HS-5 (cell line): ENCODE data around the gene NEK4.

ENCODE experiments used
- DNase-seq: peaks from one replicate; pipeline ENCODE4 v3.0.0-alpha.2; 2012; ENCODE audit warnings: low read depth

The NEK4 gene

DNA sequence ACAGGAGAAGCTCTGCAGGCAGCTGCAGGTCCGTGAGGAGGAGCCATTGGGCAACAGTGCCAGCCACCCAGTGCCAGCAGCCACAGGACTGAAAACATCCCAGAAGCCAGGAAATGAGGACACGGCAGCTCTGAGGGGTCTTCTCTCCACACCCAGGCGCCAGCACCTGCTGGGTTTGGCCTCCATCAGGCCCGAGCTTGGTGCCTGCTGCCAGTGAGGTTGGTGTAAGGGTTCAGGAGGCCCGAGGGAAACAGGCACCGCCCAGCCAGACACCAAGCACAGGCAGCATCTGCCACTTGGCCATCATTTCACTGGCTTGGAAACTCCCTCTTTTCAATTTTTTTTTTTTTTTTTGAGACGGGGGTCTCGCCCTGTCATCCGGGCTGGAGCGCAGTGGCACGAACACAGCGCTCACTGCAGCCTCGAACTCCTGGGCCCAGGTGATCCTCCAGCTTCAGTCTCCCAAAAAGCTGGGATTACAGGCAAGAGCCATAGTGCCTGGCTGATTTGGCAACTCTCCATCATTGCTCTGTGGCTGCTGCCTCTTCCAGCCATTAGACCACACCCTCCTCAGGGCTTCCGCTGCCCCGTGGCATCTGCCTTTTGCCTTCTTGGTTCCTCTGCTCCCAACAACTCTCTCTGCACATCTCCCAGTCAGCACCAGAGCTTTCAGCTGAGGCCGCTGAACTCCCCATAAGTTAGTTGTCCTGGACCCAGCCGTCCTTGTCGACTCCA is 22.4 kb upstream of the NEK4 start:
- no peak for DNase-seq

DNA sequence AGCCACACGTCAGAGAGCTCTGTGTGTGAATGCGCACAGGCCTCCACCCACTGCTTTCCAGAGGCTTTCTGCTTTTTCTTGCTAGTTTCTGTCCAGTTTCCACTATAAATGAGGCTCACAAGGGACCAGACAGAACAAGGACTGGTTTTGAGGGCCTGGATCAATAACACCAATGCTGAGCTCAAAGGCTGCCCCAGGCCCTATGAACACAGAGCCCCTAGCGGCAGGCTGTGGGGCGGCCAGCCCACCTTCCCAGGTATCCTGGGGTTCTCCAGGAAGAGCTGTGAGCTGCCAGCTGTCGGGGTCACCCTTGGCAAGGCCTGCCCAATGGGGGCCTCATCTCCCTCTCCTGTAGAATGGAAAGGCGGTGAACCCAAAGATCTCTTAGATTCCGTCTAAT is 21.7 kb upstream of the NEK4 start:
- DNase-seq, result no peak

DNA sequence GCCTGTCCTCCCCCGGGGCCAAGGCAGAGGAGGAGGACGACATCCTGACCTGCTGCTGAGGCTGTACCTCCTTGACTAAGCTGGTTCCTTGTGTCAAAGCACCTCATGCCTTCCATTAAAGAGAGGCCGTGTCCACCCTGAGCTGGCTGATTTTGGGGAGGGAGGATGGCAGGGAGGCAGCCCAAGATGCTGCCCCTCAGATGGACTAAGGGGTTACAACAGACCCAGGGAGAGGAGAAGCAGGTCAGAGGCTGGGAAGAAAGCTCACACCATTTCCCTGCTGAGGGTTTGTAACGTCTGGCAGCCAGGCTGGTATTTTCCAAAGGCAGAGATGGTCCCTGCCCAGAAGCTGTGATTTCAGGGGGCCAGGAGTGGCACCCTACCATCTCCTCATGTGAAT is 21.2 kb upstream of the NEK4 start:
- DNase-seq, result no peak

DNA sequence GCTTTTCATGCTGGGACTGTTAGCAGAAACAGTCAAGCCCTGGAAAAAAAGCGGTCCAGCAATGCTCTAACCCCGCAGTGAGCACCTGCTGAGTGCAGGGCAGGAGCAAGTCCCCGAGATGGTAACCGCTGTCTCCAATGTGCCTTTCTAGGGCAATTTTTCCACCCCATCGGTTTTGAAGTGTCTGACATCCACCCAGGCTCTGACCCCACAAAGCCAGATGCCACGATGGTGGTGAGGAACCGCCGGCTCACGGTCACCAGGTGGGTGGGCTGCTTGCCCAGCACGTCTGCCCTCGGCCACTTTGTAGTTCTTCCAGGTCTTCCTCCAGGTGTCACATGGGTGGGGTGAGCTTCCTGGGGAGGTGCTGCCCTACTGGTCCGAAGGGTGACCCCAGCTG is 20.6 kb upstream of the NEK4 start:
- no peak for DNase-seq

DNA sequence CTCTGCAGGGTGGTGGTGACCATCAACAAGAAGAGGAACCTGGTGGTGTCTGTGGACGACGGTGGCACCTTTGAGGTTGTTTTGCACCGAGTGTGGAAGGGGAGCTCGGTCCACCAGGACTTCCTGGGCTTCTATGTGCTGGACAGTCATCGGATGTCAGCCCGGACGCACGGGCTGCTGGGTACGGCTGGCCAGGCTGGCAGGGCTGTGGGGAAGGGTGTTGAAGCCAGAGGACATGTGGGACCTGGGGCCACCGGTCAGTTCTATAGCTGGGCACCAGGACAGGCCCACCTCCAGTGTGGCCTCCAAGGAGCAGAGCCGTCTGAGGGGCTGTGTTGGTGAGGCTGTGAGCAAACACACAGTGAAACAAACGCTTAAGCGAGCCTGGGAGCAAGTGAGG is 20.0 kb upstream of the NEK4 start:
- no peak for DNase-seq

DNA sequence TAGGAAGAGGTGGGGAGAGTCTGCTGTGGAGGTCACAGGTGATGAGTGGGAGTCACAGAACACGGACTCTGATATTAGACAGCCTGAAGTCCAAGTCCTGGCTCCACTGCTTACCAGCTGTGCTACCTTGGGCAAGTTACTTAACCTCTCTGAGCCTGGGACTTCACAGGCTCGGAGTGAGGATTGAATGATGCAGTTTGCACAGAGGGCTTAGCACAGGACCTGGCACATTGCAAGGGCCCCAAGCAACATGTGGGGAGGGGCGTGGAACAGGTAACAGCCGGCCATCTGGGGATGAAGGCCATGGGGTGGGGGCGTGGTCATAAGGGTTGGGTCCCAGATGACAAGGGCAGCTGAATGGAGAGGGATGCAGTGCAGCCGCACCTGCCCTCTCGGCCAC is 19.6 kb upstream of the NEK4 start:
- no peak for DNase-seq

DNA sequence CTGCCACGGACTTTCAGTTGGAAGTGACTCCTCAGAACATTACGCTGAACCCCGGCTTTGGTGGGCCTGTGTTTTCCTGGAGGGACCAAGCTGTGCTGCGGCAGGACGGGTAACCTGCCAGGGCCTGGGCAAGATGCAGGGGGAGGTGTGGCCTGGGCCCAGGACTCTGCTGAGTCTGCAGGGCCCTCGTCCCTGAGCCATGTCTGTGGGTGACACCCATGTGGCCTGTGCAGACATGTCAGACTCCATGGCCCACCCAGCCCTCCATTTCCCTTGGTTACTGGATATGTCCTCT is 19.0 kb upstream of the NEK4 start:
- DNase-seq, result no peak

DNA sequence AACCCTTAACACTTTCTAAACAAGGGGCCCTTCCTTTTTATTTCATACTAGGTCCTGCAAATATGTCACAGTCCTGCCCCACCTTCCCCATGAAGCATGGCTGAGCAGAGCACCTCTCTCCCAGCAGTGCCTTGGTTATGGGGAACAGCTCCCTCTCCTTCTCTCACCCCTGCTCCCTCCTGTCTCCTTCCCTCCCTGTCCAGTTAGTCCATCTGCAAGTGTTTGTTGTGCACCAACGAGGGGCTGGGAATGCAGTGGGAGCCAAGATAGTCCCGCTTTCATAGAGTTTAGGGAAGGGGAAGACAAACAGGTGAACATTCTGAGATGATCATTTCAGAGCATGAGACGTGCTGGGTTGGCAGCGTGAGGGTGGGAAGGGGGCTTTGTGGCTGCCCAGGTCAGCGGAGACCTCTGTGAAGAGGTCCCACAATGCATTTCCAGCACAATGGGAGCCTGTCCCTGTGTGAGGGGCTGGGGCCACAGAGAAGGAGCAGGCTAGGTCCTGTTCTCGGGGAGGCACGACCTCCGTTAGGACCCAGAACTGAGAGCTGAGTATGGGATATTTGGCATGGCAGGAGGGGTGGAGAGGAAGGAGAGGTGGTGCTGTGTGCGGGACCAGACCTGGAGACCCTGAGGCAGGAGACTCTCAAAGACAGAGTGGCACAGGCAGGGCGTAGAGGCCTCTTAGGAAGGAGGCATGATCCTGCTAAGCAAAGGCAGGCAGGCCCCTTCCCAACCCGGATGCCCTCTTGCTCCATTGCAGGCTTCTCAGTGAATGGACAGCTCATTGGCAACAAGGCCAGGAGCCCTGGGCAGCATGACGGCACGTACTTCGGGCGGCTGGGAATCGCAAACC is 18.4 kb upstream of the NEK4 start:
- DNase-seq, result no peak

DNA sequence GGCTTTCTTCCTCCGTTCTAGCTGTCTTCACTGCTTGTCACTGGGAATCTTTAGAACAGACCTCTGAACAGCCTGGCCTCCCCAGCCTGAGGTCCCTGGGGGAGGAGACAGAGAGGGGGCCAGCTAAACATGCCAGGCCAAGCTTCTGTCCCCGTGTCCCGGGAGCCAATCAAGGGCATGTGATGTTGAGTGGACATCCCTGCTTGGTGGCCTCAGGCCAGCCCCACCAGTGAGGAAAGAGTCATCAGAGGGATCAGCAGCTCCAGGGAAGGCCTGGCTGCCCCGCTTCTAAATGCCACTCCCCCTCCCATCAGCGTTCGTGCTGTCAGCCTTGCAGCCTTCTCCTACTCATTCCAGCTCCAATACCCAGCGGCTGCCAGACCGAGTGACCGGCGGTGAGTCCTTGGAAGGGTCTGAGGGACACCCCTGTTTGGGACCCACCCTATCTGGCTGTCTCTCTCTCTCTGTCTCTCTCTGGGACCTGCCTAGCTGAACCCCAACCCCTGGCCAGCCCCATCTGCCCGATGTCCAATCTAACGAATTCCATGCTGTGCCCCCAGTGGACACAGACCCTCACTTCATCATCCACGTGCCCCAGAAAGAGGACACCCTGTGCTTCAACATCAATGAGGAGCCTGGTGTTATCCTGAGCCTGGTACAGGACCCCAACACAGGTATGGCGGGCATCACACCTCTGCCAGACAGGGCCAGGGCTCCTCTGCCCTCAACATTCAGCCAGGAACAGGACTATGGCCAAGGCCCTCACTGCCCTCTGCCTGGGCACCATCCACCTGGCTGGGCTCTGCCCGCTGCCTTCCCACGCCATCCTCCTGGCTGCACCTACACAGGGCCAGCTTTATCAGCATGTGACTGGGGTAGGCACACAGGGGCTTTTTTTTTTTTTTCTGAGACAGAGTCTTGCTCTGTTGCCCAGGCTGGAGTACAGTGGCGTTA is 17.2 kb upstream of the NEK4 start:
- no peak for DNase-seq

DNA sequence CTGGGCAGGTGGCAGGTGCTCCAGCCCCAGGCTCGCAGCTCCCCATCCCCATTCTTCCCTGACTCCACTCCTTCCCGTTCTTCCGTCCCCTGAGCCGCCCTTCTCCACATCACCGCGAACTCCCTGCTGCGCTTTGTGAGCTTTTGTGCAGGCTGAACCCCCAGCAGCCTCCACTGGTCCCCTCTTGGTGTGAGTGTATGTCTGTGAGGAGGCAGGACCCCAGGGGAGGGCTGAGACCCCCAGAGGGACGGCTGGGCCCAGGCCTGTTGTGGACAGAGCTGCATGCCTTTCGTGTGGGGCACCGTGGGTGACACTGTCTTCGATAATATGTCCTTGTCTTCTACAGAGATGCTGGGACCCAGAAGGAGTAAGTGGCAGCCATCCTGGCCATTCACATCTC is 16.5 kb upstream of the NEK4 start:
- no peak for DNase-seq

DNA sequence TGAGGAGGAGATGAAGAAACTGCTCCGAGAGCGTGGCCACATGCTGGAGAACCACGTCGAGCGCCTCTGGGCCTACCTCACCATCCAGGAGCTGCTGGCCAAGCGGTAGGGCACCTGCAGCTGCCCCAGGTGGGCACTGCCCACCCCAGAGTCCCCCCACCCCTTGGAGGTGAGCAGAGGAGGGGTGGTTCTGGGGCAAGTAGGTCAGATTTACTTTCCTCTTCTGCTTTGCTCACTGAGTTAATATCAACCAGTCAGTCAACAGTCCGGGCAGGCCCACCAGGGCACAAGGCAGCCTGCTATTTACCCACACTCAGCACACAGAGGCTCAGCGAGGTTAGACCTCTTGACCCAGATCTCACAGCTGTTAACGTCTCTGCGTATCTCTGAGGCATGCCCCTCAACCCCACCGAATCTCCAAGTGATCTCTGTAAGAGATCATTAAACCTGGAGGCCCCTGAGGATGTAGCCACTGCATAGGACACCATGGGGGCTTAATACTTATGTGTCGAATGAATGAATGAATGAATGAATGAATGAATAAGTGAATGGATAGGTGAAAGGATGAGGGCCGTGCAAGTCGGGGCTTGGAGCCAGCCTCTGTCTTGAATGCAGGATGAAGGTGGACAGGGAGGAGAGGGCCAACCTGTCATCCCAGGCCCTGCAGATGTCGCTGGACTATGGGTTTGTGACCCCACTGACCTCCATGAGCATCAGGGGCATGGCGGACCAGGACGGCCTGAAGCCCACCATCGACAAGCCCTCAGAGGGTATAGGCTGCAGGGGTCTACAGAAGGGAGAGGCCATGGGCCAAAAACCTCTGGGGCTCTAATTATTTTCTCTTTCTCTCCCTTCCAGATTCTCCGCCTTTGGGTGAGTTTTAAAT is 15.8 kb upstream of the NEK4 start:
- no peak for DNase-seq

DNA sequence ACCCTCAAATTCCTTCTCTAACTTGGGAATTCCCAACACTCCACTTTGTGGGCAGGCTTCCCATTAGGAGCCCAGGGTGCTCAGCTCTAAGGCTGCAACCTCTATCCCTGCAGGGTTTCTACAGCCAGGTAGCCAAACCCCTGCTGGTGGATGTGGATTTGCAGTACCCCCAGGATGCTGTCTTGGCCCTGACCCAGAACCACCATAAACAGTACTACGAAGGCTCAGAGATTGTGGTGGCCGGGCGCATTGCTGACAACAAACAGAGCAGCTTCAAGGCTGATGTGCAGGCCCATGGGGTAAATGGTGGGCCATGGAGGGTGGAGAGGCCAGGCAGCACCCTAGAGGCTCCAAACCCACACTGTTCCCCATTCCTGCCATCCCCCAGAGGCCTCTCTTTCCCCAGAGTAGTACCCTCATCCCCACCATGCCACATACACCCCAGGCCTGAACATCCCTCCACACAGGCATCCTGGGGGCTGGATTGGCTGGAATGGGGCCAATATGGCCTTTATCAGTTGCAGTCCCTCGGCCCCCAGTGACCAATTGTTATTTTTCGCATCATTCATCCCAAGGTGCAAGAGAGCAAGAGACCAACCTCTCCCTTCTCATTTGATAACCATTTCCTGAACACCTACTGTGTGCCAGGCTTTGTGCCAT is 14.3 kb upstream of the NEK4 start:
- DNase-seq, result no peak

DNA sequence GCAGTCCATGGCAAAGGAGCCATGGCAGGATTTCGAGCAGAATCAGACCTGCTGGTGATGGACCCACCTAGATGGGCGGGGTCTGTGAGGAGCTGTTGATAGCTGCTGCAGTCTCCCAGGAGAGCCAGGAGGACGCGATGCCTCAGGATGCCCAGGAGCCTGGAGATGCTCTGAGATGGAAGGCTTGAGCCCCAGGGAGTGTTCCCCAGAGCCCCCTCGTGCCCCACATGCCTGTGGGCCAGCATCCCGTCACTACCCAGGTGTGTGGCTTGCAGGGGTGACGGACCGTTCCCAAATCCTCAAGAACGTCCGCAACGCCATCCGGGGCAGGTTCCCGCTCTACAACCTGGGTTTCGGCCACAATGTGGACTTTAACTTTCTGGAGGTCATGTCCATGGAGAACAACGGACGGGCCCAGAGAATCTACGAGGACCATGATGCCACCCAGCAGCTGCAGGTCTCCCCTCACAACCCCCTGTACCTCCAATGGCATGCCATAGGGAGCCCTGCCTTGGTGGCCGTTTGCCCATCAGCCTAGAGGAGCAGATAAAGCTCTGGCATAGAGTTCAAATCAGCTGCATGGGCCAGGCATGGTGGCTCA is 13.4 kb upstream of the NEK4 start:
- DNase-seq, result no peak

DNA sequence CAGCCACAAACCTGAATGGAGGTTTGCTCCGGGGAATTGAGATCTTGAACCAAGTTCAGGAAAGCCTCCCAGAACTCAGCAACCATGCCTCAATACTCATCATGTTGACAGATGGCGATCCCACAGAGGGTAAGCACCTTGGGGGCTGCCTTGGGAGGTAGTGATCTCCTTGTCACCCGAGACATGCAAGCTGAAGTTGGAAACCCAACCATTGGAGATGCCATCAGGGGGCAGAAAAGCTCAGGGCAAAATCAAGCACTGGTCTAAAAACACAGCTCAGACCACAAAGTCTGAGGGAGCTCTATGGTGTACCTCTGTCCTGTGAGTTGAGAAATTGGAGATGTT is 12.4 kb upstream of the NEK4 start:
- DNase-seq, result no peak

DNA sequence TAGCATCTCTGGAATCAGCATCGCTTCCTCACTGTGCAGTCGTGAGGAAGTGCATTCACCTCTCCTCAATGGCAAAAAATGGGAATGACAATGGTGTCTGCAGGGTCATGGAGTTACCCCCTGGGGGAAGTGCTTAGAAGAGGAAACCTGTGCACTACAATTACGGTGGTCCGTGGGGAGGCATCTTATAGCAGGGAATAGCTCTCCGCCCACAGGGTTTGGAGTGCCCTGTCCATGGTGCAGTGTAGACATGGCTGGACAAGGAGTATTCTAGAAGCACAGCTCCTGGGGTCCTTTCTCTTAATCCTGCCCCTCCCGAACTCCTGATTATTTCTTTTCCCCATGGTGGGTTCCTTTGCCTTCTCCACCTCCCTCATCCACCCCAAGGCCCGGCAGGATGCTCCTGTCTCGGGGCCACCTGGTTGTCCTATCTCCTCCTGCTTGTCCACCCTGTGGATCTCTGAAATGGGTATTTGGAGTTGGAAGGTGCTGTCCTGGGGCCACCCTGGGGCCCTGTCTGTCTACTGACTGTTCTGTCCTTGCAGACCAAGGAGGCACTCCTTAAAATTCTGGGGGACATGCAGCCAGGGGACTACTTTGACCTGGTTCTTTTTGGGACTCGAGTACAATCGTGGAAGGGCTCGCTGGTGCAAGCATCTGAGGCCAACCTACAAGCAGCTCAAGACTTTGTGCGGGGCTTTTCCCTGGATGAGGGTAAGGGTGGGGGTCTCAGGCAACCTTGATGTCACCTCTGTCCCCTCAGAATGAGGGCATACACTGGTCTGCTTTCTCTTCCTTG is 11.9 kb upstream of the NEK4 start:
- DNase-seq, result no peak

DNA sequence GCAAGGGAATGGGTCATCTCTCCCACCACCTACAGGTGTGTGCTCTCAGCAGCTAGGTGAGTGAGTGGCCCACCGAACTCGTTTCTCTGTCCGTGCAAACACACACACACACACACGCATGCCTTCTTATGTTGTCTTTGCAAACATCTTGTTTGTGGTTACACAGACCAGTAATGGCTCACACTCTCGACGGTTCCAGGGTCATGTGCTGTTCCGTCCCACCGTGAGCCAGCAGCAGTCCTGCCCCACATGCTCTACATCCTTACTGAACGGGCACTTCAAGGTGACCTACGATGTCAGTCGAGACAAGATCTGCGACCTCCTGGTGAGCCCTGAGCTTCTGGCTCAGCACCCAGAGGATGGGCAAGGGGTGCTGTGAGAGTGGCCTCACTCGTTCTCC is 11.0 kb upstream of the NEK4 start:
- DNase-seq, result no peak

DNA sequence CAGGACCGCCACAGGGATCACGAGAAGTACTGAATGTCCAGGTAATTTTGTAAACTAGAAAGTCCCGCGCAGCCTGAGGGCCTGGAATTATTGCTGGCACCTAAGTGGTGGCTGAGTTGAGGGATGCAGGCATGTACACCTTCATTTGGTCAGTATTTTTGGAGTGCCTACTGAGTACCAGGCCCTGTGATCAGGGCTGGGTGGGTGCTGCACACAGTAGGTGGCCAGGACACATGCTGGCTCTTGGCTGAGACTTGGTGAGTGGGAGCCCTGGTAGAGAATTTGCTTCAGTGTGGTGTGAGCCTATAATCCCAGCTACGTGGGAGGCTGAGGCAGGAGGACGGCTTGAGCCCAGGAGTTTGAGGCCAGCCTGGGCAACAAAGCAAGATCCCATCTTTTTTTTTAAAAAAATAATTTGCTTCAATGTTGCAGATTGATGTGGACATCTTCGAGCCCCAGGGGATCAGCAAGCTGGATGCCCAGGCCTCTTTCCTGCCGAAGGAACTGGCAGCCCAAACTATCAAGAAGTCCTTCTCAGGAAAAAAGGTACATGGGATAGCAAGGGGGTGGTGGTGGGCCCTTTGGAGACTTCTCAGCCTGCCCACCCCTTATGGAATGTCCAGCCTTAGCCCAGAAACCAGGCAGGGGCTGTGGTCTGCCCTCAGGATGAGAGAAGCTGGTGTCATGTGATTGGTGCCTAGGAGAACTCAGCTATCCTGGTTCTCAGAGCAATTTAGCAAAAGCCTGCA is 9.3 kb upstream of the NEK4 start:
- DNase-seq, result no peak

DNA sequence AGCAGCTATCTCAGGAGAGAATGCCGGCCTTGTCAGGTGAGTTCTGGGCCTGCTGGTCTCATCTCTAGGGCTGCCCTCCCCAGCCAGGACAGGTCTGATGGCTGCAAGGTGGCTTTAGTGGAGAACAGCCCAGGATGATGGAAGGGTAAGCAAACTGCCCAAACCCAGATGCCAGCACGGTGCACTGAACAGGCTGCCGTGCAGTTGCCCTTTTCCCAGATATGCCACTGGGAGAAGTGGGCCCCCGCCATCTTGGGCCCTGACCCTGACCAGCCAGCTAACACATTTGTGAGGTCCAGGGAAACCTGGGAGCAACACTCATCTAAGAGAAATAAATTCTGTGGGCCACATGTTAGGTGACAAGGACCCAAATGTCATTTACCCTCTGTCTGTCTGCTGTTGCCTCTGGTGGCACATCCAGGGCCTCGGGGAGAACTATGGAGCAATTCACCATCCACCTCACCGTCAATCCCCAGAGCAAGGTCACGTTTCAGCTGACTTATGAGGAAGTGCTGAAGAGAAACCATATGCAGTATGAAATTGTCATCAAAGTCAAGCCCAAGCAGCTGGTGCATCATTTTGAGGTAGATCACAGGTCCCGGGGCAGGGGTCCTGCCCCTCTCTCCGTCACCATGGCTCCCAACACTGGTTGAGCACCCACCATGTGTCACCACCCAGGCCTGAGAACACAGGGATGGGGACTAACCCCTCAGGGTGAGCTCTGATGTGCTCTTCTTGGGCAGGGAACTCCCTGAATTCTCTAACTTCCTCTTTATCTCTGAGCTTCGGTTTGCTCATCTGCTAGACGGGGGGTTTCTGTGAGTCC is 8.5 kb upstream of the NEK4 start:
- DNase-seq, result no peak
